Brain (organoid and tissue), 1 donor: ENCODE data around the gene RUFY4. TPM values are rescaled to one million over a fixed set of nuclear protein-coding genes. Genes with fewer than 3 reads are reported as not detected.

ENCODE experiments used
- polyA plus RNA-seq: library from polyadenylated mRNA; stranded (reverse); fragments of 350-450 nt; fragmentation: Illumina TruSeq; extraction: RNeasy Lipid Tissue Mini Kit (QIAGEN cat#74804); gene quantifications from one replicate; pipeline ENCODE4 v1.2.3, GENCODE V29; 2015; ENCODE audit warnings: low read depth, low replicate concordance; ENCODE audit not compliant: insufficient read depth

Gene RUFY4
- polyA plus RNA-seq, 1 donor from 2014 or later = not detected

Other genes with a start within 250 kb of the RUFY4 start
- gene TNS1, start 66.3 kb upstream of the RUFY4 start, polyA plus RNA-seq = 23.1 TPM
- gene CXCR2, start 56.8 kb downstream of the RUFY4 start, polyA plus RNA-seq = 0.29 TPM
- 0.49 TPM for gene CXCR1, start 97.7 kb downstream of the RUFY4 start, polyA plus RNA-seq
- gene ARPC2, start 147.9 kb downstream of the RUFY4 start, polyA plus RNA-seq = 169 TPM
- 0.39 TPM for gene GPBAR1, start 191.8 kb downstream of the RUFY4 start, polyA plus RNA-seq
- 115 TPM for gene AAMP, start 200.9 kb downstream of the RUFY4 start, polyA plus RNA-seq
- 119 TPM for gene PNKD, start 201.3 kb downstream of the RUFY4 start, polyA plus RNA-seq
- 58.7 TPM for gene TMBIM1, start 223.2 kb downstream of the RUFY4 start, polyA plus RNA-seq